A375 (cell line): ENCODE results near the gene GRIN3B. TPM values are rescaled to one million over a fixed set of nuclear protein-coding genes. Genes with fewer than 3 reads are reported as not detected.

Experiments
- small RNA-seq: library from RNA; depleted of rRNA; stranded (forward); fragments of <200 nt; gene quantifications from one replicate; pipeline ENCODE3, GENCODE V24; 2014
- total RNA-seq: library from RNA; depleted of rRNA; stranded (reverse); fragments of >200 nt; shearing (Covaris generic); gene quantifications from 2 replicates; pipeline ENCODE4 v1.2.3, GENCODE V29; 2014; rRNA removed

Gene GRIN3B
- not detected in 2 replicates for total RNA-seq

GRCh38 chr19:1000095-1000494 lies at the start of gene GRIN3B:
TSS of gene GRIN3B (plus strand) at chr19:1000419. CDS start at chr19:1000438, 19 bp downstream.

GRCh38 chr19:984165-984967 lies 15.9 kb upstream of the GRIN3B start, which contains the start of gene WDR18:
TSS of gene WDR18 (plus strand) at chr19:984345. CDS start at chr19:984354, 9 bp downstream.

GRCh38 chr19:1020868-1021425 lies 20.7 kb downstream of the GRIN3B start, which contains the start of gene TMEM259:
TSS of gene TMEM259 (minus strand) at chr19:1021123. CDS start at chr19:1020996, 127 bp downstream.

GRCh38 chr19:1025960-1026782 lies 26.0 kb downstream of the GRIN3B start, which contains the start of gene CNN2:
TSS of gene CNN2 (plus strand) at chr19:1026608. CDS start at chr19:1026662, 54 bp downstream.

GRCh38 chr19:1039646-1040475 lies 39.6 kb downstream of the GRIN3B start, which contains the start of gene ABCA7:
TSS of gene ABCA7 (plus strand) at chr19:1040107. CDS start at chr19:1041362, 1,255 bp downstream.

Small RNA genes within 50 kb of the gene (small RNA-seq; reads per million reads assigned to genes)
- gene RNU6-2: 0.50 reads per million, percentile 23 among the genes with 10 or more reads in this experiment

Other genes starting within 250 kb of the GRIN3B start
- gene MISP, start 249.3 kb upstream of the GRIN3B start, total RNA-seq: 4.4 and 5.9 TPM in 2 replicates
- gene PTBP1, start 203.0 kb upstream of the GRIN3B start, total RNA-seq: 355 and 456 TPM in 2 replicates
- gene PLPPR3, start 178.5 kb upstream of the GRIN3B start, total RNA-seq: 0.03 TPM in 1 of 2 replicates, not detected in the other
- gene AZU1, start 172.6 kb upstream of the GRIN3B start, total RNA-seq: 0.45 TPM in 1 of 2 replicates, not detected in the other
- not detected in 2 replicates for gene PRTN3, start 159.4 kb upstream of the GRIN3B start, total RNA-seq
- 0.34 TPM in 1 of 2 replicates, not detected in the other for gene ELANE, start 148.1 kb upstream of the GRIN3B start, total RNA-seq
- 2.1 and 3.5 TPM in 2 replicates for gene CFD, start 140.8 kb upstream of the GRIN3B start, total RNA-seq
- 20.4 and 25.1 TPM in 2 replicates for gene MED16, start 107.2 kb upstream of the GRIN3B start, total RNA-seq
- gene RNU6-9, start 106.9 kb upstream of the GRIN3B start, total RNA-seq: not detected in 2 replicates
- gene R3HDM4, start 87.2 kb upstream of the GRIN3B start, total RNA-seq: 24.9 and 26.8 TPM in 2 replicates
- not detected in 2 replicates for gene KISS1R, start 83.1 kb upstream of the GRIN3B start, total RNA-seq
- 2.0 and 3.1 TPM in 2 replicates for gene ARID3A, start 74.4 kb upstream of the GRIN3B start, total RNA-seq
- gene WDR18, start 16.1 kb upstream of the GRIN3B start, total RNA-seq: 136 and 158 TPM in 2 replicates
- gene TMEM259, start 20.7 kb downstream of the GRIN3B start, total RNA-seq: 84.4 and 91.2 TPM in 2 replicates
- not detected in 2 replicates for gene RNU6-2, start 21.1 kb downstream of the GRIN3B start, total RNA-seq
- 62.3 and 63.6 TPM in 2 replicates for gene CNN2, start 26.2 kb downstream of the GRIN3B start, total RNA-seq
- 4.0 and 4.8 TPM in 2 replicates for gene ABCA7, start 39.7 kb downstream of the GRIN3B start, total RNA-seq
- 9.0 and 12.4 TPM in 2 replicates for gene ARHGAP45, start 66.7 kb downstream of the GRIN3B start, total RNA-seq
- 101 and 102 TPM in 2 replicates for gene POLR2E, start 95.0 kb downstream of the GRIN3B start, total RNA-seq
- 308 and 310 TPM in 2 replicates for gene GPX4, start 103.6 kb downstream of the GRIN3B start, total RNA-seq
- 55.9 and 64.7 TPM in 2 replicates for gene SBNO2, start 173.8 kb downstream of the GRIN3B start, total RNA-seq
- gene STK11, start 205.4 kb downstream of the GRIN3B start, total RNA-seq: 43.7 and 46.0 TPM in 2 replicates
- gene CBARP, start 237.6 kb downstream of the GRIN3B start, total RNA-seq: 2.1 and 3.9 TPM in 2 replicates
- 58.3 and 78.6 TPM in 2 replicates for gene ATP5F1D, start 241.3 kb downstream of the GRIN3B start, total RNA-seq
- gene MIDN, start 248.2 kb downstream of the GRIN3B start, total RNA-seq: 11.2 and 13.6 TPM in 2 replicates